IPS DF 4.7 (cell line): ENCODE measurements around the gene COL1A1.

ENCODE experiments used
- DNase-seq: peaks from one replicate; pipeline ENCODE4 v3.0.0-alpha.2; 2013; ENCODE audit warnings: low spot score; ENCODE audit errors: extremely low read depth

COL1A1 gene

DNA sequence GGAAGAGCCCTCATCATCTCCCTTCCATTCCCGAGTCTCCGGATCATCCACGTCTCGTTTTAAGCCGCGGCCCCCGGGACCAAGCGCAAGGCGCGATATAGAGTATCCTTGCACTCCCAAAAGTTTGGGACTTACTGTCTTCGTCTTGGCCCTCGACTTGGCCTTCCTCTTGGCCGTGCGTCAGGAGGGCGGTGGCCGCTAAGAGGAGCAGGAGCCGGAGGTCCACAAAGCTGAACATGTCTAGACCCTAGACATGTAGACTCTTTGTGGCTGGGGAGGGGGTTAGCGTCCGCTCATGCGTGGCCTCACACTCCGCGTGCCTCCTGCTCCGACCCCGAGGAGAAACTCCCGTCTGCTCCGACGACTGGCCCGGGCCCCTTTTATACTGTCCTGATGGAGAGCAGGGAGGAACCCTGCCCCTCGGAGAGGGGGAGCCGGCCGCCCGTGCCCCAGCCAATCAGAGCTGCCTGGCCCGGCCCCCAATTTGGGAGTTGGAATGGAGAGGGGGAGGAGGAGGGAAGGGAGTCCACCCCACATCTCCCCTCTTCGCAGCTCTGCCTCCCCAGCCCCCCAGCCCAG lies at the start of gene COL1A1:
Gene COL1A1, minus strand, starts transcription at position 356 of the 579 bp plus-strand sequence. Its CDS starts 118 bp downstream, at position 238.
- DNase-seq, result no peak

GRCh38 chr17:50248255-50248654 lies 46.8 kb upstream of the COL1A1 start:
- no peak for DNase-seq

DNA sequence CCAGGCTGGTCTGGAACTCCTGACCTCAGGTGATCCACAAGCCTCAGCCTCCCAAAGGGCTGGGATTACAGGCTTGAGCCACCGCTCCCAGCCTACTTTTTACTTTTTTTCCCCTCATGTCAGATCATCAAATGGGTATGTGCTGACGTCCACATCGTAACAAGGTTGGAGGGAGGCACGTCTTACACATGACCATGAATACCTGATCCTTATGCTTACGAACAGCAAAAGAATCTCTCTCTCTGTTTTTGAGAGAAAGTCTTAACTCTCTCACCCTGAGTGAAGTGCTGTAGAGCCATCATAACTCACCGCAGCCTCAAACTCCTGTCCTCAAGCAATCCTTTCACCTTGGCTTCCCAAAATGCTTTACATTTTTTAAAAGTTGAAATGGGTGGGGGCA lies 43.3 kb upstream of the COL1A1 start:
- no peak for DNase-seq

GRCh38 chr17:50241431-50241830 lies 40.0 kb upstream of the COL1A1 start:
- DNase-seq, result no peak

DNA sequence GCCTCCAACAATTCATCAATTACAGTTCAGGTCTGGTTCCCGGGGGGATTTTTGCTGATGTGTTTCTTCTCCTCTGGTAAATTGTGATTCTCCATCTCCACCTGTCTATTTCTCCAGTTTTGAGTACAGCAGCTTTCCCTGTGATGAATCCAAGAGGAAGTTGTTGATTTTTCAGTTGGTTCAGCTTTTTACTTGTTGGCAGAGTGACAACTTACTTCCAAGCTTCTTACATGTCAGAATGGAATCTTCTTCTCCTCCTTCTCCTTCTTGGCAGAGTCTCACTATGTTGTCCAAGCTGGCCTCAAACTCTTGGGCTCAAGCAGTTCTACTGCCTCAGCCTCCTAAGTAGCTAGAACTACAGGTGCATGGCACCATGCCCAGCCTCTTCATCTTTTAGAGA lies 39.4 kb upstream of the COL1A1 start:
- DNase-seq, result no peak

GRCh38 chr17:50239937-50240336 lies 38.5 kb upstream of the COL1A1 start:
- DNase-seq, result no peak

DNA sequence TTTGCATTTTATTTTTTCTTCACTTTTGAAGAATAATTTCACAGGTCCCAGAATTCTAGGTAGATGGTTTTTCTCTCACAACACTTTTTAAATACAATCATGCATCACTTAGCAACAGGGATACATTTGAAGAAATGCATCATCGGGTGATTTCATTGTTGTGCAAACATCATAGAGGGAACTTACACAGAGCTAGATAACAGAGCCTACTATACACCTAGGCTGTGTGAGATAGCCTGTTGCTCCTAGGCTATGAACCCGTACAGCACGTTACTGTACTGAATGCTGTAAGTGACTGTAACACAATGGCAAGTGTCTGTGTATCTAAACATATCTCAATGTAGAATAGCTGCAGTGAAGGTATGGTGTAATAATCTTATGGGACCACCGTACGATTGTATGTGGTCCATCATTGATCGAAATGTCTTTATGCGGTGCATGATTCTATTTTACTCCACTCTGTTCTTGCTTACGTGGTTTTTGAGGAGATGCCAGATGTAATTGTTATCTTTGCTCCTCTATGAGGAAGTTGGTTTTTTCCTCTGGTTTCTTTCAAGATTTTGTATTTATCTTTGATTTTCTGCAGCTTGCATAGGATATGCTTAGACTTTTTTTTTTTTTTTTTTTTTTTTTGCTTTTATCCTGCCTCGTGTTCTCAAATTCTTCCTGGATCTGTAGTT lies 37.3 kb upstream of the COL1A1 start:
- no peak for DNase-seq

- no peak for DNase-seq
These were observed 36.5 kb upstream of the COL1A1 start for GRCh38 chr17:50237901-50238300.

- DNase-seq, result no peak
These were observed 33.1 kb upstream of the COL1A1 start for GRCh38 chr17:50234581-50234980.

DNA sequence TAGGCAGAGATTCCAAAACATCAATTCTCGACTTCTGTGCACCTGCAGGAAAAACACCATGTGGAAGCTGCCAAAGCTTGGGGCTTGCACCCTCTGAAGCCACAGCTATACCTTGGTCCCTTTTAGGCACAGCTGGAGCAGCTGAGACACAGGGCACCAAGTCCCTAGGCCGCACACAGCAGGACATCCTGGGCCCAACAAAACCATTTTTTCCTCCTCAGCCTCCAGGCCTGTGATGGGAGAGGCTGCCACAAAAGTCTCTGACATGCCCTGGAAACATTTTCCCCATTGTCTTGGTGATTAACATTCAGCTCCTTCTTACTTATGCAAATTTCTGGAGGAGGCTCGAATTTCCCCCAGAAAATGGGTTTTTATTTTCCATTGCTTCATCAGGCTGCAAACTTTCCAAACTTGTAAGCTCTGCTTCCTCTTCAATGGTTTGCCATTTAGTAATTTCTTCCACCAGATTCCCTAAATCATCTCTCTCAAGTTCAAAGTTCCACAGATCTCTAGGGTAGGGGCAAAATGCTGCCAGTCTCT lies 24.3 kb upstream of the COL1A1 start:
- no peak for DNase-seq

DNA sequence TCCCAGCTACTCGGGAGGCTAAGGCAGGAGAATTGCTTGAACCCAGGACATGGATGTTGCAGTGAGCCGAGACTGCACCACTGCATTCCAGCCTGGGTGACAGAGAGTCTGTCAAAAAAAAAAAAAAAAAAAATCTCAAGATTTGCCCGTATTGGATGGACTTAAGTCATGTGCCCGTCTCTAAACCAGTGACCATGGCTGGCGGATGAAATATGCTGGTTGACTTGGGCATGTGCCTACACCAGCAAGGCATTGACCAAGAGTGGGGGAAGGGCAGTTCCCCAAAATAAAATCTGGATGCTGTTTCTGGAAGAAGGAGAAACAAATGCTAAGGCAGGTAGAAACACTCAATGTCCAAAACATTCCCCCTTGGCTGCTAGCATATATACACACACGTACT lies 21.5 kb upstream of the COL1A1 start:
- no peak for DNase-seq

DNA sequence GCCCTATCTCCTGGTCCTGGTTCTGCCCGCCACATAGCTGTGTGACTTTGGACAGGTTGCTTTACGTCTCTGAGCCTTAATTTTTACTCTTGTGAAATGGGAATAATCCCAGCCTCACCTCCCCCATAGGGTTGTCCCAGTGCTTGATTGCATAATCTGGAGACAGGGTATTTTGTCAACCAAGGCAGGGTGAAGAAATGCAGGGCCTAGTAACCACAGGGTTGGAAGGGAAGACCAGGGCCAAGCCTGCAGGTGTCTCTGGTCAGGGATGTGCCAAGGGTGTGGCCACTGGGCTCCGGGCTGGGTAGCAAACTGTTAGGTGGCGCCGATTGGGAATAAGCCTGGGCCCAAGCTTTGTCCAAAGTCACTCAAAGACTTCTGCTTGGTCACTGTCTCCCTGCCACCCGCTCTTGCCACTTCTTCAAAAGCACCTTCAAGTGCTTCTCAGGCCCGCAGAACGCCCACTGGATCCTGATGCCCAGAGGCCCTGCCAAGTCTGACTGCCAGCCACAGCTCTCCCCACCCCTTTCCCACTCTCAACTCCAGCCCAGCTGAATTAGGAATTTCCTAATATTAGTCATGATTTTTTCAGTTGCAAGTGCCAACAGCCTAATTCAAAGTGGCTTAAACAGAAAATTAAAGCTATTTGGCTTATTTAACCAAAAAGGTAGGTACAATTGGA lies 20.6 kb upstream of the COL1A1 start:
- no peak for DNase-seq

DNA sequence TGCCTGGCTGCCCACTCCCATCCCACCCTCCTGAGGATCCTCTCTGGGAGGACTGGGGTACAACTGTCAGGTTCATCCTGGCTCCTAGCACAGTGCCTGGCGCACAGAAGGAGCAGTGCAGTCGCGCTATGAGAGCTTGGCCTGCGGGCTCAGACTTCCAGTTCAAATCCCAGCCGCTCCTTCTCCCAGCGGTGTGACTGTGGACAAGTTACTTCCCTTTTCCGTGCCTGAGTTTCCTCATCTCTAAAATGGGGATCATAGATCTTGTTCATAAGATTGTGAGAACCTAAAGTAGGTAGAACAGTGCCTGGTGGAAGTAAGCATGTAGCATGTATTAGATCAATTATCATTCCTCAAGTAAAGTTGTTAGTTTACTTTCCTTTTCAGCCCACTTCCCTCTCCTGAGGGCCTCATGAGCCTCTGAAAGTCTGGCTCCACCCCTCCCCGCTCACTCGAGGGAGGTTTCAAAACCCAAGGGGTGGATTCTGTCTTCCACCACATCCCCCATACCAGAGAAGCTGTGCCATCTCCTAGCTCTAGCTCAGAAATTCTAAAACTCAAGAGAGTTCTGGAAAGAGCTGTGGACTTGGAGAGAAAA lies 19.9 kb upstream of the COL1A1 start:
- no peak for DNase-seq

DNA sequence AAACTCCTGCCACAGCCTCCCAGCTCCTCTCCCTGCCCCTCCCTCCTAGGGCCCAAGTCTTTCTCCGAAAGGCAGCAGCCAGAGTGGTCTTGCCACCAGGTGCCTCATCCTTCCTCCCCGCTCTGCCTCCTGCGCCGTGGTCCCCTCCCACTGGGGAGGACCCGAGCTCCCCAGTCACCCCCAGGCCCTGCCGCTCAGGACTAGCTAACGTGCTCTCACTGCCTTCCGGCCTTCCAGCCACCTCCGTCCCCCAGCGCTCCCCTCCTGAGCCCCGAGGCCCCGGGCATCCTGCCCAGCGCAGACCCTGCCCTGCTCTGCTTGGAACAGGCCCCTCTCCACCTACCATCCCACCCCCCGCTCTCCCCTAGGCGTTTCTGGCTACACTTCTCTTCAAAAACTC lies 19.4 kb upstream of the COL1A1 start:
- DNase-seq, result no peak

GRCh38 chr17:50219939-50220465 lies 18.6 kb upstream of the COL1A1 start:
- DNase-seq, result no peak

DNA sequence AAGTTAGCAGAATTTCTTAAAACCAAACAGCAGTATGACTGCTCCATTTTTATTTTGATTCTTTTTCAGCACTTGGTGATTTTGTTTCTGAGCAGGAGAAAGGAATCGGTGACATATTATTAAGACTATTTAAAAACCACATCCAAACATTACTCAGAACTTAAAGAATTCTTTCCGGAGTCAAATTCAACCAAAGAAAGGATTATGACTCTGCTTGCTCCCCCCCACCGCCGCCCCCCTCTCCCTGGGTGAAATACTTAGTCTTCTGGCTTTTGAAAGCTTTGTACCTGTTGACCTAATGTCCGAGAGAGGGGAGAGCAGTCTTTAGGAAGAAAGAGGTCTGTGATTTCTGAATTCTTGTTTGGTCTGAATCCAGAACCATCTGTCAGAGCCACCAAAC lies 17.9 kb upstream of the COL1A1 start:
- no peak for DNase-seq

GRCh38 chr17:50218771-50219315 lies 17.4 kb upstream of the COL1A1 start:
- no peak for DNase-seq

- DNase-seq, result no peak
These were observed 16.8 kb upstream of the COL1A1 start for GRCh38 chr17:50218071-50218759.

GRCh38 chr17:50217591-50217990 lies 16.2 kb upstream of the COL1A1 start:
- DNase-seq, result no peak

DNA sequence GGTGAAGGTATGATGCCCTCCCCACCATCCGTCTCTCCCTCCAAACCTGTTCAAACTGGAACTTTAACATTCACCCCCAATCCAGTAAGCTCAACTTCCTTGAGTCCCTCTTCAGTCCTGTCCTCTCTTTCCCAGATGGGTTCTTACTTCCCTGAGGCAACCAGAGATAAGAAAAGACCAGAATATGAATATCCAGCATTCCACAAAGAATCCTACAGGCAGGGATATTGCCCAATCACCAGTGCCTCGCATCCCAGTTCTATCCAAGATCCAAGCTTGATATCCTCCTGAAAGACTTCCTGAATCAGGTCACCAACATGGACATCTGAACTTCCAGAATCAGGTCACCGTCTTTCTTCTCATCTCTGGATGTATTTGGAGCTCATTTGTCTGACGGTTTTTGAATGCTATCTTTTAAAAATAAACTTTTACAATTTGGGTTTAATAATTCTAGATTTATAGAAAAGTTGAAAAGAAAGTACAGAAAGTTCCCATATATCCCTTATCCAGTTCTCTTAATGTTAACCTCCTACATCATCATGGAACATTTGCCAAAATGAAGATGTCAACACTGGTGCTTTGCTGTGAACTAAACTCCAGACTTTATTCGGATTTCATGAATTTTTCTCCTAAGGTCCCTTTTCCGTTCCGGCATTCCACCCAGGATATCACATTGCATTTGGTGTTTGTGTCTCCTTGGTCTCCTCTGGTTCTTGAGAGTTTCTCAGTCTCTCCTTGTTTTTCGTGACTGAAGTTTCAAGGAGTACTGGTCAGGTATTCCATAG lies 13.7 kb upstream of the COL1A1 start:
- DNase-seq, result no peak
